Measurements from ENCODE around the gene KRT26.

KRT26 gene

DNA sequence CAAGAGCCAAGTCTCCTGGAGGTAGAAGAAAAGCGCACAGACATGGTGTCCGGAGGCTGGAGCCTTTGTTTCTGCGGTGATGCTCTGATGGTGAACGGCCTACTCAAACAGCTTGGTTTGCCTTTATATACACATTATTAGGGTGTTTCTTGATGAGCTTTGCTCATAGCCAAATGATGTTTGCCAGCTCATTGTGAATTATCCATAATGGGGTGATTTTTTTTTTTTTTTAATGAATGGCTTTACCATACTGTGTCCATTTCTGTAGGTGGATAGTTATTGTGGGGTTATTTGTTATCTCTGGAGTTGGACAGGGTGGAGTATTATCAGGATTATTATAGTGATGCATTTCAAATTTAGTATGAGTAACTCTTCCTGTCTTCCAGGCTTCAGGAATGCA, 10.4 kb upstream of the KRT26 start, which contains the start of gene KRT27:
TSS of gene KRT27 (minus strand) at position 101 of the 400 bp plus-strand sequence. CDS start at position 44, 57 bp downstream.
- no peak within 1 kb of the TSS for H3K4me3 ChIP-seq (ENCODE audit: control insufficient read depth, low read depth, low read length)
- TF ChIP-seq, protein P1, sequence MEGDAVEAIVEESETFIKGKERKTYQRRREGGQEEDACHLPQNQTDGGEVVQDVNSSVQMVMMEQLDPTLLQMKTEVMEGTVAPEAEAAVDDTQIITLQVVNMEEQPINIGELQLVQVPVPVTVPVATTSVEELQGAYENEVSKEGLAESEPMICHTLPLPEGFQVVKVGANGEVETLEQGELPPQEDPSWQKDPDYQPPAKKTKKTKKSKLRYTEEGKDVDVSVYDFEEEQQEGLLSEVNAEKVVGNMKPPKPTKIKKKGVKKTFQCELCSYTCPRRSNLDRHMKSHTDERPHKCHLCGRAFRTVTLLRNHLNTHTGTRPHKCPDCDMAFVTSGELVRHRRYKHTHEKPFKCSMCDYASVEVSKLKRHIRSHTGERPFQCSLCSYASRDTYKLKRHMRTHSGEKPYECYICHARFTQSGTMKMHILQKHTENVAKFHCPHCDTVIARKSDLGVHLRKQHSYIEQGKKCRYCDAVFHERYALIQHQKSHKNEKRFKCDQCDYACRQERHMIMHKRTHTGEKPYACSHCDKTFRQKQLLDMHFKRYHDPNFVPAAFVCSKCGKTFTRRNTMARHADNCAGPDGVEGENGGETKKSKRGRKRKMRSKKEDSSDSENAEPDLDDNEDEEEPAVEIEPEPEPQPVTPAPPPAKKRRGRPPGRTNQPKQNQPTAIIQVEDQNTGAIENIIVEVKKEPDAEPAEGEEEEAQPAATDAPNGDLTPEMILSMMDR (IDR thresholded peaks at IDR 0.05; ENCODE audit: control insufficient read depth, insufficient read depth, low read depth, low read length, missing control alignments), result no peak
- no peak for DNase-seq (ENCODE audit: low read depth)

DNA sequence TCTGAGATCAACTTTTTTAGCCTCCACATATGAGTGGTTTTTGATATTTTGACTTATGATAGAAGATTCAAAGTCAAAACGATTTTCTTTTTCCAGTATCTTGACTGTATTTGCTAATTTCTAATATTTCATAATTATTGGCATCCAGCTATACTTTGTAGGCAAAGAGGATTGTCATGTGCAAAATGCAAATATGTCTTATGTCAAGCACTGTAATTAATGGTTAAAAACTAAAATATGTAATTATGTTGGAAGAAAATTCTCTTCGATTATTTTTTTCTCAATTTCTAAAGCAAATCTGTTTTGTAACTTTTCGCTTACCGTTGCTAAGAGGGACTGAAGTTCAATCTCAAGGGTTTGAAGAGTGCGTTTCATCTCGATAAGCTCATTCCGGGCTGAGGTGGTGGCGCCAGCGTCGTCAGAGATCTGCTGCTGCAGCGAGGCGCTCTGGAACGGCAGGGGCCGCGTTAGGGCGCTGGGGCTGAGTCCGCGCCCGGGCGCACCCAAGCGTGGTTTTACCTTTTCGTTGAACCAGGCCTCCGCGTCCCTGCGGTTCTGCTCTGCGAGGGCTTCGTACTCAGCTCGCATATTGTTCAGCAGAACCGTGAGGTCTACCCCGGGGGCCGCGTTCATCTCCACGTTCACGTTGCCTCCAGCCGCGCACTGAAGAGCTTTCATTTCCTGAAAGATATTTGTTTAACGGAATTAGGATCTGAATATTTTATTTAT, 7.3 kb upstream of the KRT26 start:
- H3K4me3 ChIP-seq (ENCODE audit: control insufficient read depth, low read depth, low read length), result no peak overlapping the region
- TF ChIP-seq, protein P1 (IDR thresholded peaks at IDR 0.05; ENCODE audit: control insufficient read depth, insufficient read depth, low read depth, low read length, missing control alignments), result no peak
- DNase-seq (ENCODE audit: low read depth), result no peak

DNA sequence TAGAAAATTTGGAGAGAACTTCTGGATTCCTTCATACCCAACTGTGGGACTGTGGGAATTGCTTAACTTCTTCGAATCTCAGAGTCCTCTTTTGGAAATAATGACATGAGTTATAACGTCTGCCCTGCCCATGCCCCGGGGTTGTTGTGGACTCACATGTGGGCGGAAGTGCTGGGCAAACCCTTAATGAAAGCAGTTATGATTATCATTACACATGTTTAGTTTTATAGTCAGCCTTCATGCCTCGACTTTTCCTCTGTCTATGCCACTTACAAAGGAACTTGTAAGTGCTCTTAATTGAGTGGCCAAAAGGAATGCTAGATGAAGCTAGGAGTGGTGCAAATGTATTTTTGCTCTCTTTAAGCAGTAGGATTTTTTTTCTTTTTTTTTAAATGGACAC, 6.5 kb upstream of the KRT26 start:
- TF ChIP-seq, protein P1 (IDR thresholded peaks at IDR 0.05; ENCODE audit: control insufficient read depth, insufficient read depth, low read depth, low read length, missing control alignments), result no peak
- no peak for DNase-seq (ENCODE audit: low read depth)
- H3K4me3 ChIP-seq (ENCODE audit: control insufficient read depth, low read depth, low read length), result no peak overlapping the region

DNA sequence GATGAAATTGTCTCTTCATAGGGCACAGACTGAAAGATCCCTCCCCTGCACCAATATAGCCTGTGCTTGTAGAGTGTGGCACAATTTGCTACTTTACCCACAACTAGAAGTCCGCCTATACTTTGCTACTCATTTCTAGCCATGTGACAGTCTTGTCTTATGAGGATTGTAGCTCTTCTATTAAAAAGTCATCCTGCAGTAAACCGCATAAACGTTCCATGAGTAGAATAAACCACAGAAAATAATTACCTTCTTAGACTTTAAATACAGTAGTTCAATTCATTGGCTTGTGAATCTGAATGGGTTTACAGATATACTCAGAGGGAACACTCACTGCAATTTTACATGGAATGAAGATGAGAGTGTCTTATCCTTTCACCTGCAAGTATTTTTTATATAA, 6.0 kb upstream of the KRT26 start:
- TF ChIP-seq, protein P1 (IDR thresholded peaks at IDR 0.05; ENCODE audit: control insufficient read depth, insufficient read depth, low read depth, low read length, missing control alignments), result no peak
- H3K4me3 ChIP-seq (ENCODE audit: control insufficient read depth, low read depth, low read length), result no peak overlapping the region
- no peak for DNase-seq (ENCODE audit: low read depth)

DNA sequence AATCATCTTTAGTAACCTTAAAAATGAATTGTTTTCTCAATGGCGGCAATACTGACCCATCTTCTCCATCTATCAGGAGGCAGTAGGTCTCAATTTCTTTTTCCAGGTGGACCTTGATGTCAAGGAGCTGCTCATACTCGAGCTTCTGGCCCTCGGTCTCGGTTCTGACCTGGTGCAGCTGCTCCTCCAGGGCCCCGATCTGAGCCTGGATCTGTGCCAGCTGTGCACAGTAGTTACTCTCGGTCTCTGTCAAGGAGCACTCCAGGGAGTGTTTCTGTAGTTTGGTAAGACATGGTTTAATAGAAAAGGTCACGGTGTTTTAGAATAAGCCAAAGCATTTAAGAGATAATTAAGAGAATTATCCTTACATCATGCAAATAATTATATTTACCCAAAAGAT, 5.5 kb upstream of the KRT26 start:
- no peak overlapping the region for H3K4me3 ChIP-seq (ENCODE audit: control insufficient read depth, low read depth, low read length)
- TF ChIP-seq, protein P1 (IDR thresholded peaks at IDR 0.05; ENCODE audit: control insufficient read depth, insufficient read depth, low read depth, low read length, missing control alignments), result no peak
- DNase-seq (ENCODE audit: low read depth), result no peak

DNA sequence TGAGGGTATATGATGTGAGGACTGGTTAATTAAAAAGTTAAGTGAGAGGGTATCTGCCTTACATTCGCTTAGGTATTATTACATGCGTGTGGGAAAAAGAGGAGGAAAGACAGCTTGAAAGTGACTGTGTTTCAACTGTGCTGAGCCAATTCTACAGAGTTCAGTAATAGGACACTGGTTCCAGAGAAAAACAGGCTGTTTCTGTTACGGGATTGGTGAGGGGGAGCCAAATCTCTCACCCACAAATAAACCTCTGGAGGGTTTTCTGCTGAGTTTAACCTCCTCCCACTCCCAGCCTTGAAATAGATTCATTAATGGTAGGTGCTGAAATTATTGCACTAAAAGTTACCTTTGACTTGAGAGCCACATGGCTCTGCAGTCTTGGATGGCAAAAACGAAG, 3.9 kb upstream of the KRT26 start:
- TF ChIP-seq, protein P1 (IDR thresholded peaks at IDR 0.05; ENCODE audit: control insufficient read depth, insufficient read depth, low read depth, low read length, missing control alignments), result no peak
- no peak overlapping the region for H3K4me3 ChIP-seq (ENCODE audit: control insufficient read depth, low read depth, low read length)
- no peak for DNase-seq (ENCODE audit: low read depth)
